ENCODE results near the gene LCA5. TPM values are rescaled to one million over a fixed set of nuclear protein-coding genes. Genes with fewer than 3 reads are reported as not detected.

LCA5 gene
- total and polyA plus RNA-seq, 3 donors from 2014 or later, result 5.2 to 17.7 (median 15.4) TPM

DNA sequence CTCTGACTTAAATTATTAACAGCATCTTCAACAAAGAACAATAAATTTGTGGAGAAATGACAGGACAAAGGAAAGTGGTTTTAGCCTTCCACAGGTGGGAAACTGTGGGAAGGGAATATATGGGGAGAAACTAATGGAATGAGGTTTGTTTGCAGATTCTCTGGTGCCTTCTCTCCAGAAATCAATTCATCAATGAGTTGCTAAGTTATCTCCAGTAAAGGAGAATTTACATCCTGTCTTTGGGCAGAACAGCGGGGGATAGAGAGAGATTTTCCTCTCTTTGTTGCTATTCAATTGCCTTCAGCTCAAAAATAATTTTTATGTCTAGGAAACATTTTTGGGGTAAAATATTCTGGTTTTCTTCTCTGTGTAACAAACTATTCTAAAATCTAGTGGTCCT lies 36.9 kb upstream of the LCA5 start:
- WGBS, 2 donors, result 93 to 100% methylated on average over 1 of the region's 1 CpG
- TF ChIP-seq POLR2A (IDR thresholded peaks at IDR 0.05), result no peak
- TF ChIP-seq, protein P1, sequence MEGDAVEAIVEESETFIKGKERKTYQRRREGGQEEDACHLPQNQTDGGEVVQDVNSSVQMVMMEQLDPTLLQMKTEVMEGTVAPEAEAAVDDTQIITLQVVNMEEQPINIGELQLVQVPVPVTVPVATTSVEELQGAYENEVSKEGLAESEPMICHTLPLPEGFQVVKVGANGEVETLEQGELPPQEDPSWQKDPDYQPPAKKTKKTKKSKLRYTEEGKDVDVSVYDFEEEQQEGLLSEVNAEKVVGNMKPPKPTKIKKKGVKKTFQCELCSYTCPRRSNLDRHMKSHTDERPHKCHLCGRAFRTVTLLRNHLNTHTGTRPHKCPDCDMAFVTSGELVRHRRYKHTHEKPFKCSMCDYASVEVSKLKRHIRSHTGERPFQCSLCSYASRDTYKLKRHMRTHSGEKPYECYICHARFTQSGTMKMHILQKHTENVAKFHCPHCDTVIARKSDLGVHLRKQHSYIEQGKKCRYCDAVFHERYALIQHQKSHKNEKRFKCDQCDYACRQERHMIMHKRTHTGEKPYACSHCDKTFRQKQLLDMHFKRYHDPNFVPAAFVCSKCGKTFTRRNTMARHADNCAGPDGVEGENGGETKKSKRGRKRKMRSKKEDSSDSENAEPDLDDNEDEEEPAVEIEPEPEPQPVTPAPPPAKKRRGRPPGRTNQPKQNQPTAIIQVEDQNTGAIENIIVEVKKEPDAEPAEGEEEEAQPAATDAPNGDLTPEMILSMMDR (IDR thresholded peaks at IDR 0.05), result no peak
- no peak overlapping the region for H3K27ac ChIP-seq
- no peak for DNase-seq
- no peaks in the 10 kb centered on the region for H3K36me3 ChIP-seq (ENCODE audit: low read depth, missing control alignments)
- no peaks in the 10 kb centered on the region for H3K27me3 ChIP-seq
- intact Hi-C loops (cut with DNase I; ENCODE audit: low total_unique reads), result loop anchor here (10.0 kb wide), 1 partner anchor 141 kb away; no protein-coding TSS in a partner anchor
- H3K4me3 ChIP-seq, result no peak overlapping the region
- H3K4me1 ChIP-seq, result peaks cover 3% of the 10 kb centered on the region
- no peaks in the 10 kb centered on the region for H3K9me3 ChIP-seq

DNA sequence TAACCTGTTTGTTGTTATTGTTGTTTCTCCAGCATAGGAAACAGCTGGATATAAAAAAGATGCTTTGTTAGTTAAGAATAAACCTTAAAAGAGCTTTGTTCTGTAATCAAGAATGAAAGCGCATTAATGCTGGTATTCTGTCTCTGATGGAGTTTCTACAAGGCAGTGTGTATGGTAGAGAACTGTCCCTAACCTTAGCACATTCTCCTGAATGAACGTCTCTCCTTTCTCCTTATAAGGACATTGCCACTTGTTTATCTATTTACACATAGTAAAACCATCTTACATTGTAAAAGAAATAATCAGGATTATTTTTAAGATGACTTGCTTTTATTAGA lies 33.8 kb upstream of the LCA5 start:
- WGBS, 2 donors, result 32 to 34% methylated on average over 2 of the region's 2 CpGs
- Histone ChIP-seq H3K4me1 (peaks cover 3% of the 10 kb centered on the region), H3K9me3 (no peaks in the 10 kb centered on the region), H3K27ac (no peak overlapping the region), H3K4me3 (no peak overlapping the region), H3K27me3 (no peaks in the 10 kb centered on the region), H3K36me3 (ENCODE audit: low read depth, missing control alignments) (no peaks in the 10 kb centered on the region)
- DNase-seq, result no peak
- TF ChIP-seq, protein P1 (IDR thresholded peaks at IDR 0.05), result no peak
- no peak for TF ChIP-seq POLR2A (IDR thresholded peaks at IDR 0.05)
- intact Hi-C loops (cut with DNase I; ENCODE audit: low total_unique reads), result loop anchor here (10.0 kb wide), 1 partner anchor 144 kb away; no protein-coding TSS in a partner anchor

DNA sequence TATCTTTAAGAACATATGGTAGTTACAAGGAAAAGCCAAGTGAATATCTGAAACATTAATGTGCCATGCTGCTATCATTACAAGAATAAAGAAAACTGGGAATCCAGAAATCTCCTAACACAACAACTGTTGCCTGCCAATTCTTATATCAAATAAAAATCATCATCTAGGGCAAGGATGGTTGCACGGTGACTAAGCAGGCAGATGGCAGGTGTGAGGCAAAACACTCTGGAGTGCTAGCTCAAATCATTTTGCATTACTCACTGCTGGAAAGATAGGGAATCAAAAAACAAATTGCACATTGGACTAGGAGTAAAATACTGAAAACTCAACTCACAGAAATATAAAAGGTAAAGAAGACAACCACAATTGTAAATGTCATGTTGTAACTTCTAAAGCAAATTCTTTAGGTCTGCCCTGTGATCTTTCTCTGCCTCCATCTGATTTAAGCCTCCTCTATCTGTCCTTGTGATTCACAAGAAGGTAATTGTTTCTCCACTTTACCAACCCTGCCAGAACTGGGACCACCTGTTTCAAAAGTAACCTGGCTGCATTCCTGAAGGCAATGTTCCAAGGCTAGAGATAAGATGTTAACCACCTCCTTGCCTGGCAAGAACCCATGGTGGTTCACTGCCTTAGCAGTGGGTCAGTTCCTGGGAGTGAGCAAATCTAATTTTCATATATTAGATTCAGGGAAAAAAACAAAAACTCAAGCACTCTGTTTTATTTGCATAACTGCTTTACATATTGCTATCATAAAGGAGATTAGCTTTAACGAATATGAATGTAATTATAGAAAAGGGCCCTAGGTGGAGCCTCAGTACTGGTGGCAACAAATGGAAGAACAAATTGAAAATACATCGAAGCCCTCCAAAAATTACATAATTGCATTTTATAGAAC lies 33.1 kb upstream of the LCA5 start:
- no peak for TF ChIP-seq POLR2A (IDR thresholded peaks at IDR 0.05)
- TF ChIP-seq, protein P1 (IDR thresholded peaks at IDR 0.05), result peak; percentile 36 to 67 (median 56)
- Histone ChIP-seq H3K4me3 (no peak overlapping the region), H3K4me1 (peaks cover 3% of the 10 kb centered on the region), H3K27ac (no peak overlapping the region), H3K9me3 (no peaks in the 10 kb centered on the region), H3K27me3 (no peaks in the 10 kb centered on the region), H3K36me3 (ENCODE audit: low read depth, missing control alignments) (no peaks in the 10 kb centered on the region)
- DNase-seq, result no peak
- intact Hi-C loops (cut with DNase I; ENCODE audit: low total_unique reads), result loop anchor here (10.0 kb wide), 1 partner anchor 144 kb away; no protein-coding TSS in a partner anchor
- 27 to 32% methylated on average over 3 of the region's 3 CpGs for WGBS, 2 donors

DNA sequence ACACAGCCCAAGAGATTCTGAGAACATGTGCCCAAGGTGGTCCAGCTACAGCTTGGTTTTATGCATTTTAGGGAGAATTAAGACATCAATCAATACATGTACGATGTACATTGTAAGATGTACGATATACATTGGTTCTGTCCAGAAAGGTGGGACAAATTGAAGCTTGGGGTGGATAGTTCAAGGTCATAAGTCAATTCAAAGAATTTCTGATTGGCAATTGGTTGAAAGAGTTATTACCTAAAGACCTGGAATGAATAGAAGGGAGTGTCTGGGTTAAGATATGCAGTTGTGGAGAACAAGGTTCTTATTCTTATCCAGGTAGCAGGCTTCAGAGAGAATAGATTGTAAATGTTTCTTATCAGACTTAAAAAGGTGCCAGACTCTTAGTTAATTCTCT lies 31.8 kb upstream of the LCA5 start:
- Histone ChIP-seq H3K36me3 (ENCODE audit: low read depth, missing control alignments) (no peaks in the 10 kb centered on the region), H3K4me3 (no peak overlapping the region), H3K27ac (no peak overlapping the region), H3K9me3 (no peaks in the 10 kb centered on the region), H3K27me3 (no peaks in the 10 kb centered on the region), H3K4me1 (peaks cover 3% of the 10 kb centered on the region)
- TF ChIP-seq, protein P1 (IDR thresholded peaks at IDR 0.05), result no peak
- no peak for TF ChIP-seq POLR2A (IDR thresholded peaks at IDR 0.05)
- intact Hi-C loops (cut with DNase I; ENCODE audit: low total_unique reads), result no loop called here
- 79 to 84% methylated on average over 2 of the region's 2 CpGs for WGBS, 2 donors
- DNase-seq, result no peak

Data from testis (tissue), 3 donors.